GM18519 (cell line): ENCODE results near the gene SOWAHA.
"Not testable (repeated sequence)": the region's sequence is repeated elsewhere in the genome, so short reads cannot be mapped to it uniquely, and the experiment has no call there.

Source experiments
- ATAC-seq: cut with Tn5 transposase; IDR thresholded peaks from one replicate; pipeline ENCODE4 v1.9.1; 2021; ENCODE audit warnings: mild to moderate bottlenecking, moderate library complexity; ENCODE audit not compliant: unreplicated experiment, low FRiP score

SOWAHA gene

DNA sequence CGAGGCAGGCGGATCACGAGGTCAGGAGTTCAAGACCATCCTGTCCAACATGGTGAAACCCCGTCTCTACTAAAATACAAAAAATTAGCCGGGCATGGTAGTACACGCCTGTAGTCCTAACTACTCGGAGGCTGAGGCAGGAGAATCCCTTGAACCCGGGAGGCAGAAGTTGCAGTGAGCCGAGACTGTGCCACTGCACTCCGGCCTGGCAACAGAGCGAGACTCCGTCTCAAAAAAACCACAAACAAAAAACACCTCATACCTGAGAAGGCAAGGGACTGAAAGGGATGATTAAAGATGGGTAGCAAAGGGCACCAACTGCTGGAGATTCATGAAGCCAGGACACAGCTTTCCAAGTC, 6.3 kb upstream of the SOWAHA start:
- not testable (repeated sequence) for ATAC-seq

DNA sequence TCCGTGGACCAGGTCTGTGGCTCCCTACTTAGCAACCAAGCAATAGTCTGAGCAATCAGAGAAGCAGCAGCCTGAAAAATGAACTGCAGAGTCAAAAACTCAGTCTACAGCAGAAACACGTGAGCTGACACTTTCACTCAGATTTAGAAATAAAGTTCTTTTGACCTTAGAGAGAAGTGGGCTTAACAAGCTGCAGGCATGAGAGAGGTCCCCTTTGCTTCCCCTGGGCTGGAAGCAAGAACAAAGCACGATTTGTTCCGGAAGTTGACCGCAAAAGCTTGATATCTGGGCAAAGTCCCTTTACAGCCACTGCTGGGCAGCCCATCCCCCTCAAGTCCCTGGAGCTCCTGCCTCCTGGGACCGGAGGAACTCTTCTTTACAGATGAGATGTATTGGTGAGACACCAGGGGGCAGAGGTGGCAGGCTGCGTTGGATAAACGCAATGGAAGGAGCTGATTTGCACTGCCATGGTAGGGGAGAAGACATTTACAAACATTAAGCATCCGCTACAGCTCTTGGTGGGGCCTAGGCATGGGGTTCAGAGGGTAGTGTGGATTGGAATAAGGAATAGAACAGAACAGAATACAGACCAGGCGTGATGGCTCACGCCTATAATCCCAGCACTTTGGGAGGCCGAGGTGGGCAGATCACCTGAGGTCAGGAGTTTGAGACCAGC, 5.8 kb upstream of the SOWAHA start:
- no peak for ATAC-seq

DNA sequence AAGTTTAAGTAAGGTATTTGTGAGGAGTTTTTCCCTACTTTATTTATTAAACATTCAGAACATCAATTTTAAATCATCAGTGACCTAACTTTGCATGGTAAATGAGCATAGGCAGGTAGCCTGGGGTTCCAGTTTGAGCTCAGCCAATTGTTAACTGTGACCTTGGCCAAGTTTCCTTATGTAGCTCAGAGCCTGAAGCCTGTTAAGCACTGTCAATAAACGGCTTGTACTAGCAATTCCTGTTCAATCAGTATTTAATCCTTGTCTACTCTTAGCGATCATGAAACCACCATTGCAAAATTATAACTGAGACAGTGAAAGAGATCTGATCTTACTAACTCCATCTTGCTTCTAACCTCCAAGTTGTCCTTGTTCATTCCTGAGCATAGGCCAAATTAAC, 4.7 kb upstream of the SOWAHA start:
- no peak for ATAC-seq

DNA sequence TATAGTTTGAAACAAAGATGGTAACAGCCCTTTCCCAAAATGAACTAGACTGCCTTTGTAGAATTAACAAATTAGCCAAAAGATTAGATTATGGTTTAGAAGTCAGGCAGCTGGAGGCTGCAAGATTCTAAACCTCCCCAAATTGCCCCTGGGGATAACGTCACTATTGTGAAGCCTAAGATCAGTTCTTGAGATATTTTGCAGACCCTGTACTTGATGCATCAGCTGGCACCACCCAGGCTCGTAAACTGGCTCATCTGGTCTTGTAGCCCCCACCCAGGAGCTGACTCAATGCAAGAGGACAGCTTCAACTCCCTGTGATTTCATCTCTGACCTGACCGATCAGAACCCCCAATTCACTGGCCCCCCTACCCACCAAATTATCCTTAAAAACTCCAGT, 4.2 kb upstream of the SOWAHA start:
- no peak for ATAC-seq

GRCh38 chr5:132810605-132811004, 2.5 kb upstream of the SOWAHA start:
- ATAC-seq, result no peak

DNA sequence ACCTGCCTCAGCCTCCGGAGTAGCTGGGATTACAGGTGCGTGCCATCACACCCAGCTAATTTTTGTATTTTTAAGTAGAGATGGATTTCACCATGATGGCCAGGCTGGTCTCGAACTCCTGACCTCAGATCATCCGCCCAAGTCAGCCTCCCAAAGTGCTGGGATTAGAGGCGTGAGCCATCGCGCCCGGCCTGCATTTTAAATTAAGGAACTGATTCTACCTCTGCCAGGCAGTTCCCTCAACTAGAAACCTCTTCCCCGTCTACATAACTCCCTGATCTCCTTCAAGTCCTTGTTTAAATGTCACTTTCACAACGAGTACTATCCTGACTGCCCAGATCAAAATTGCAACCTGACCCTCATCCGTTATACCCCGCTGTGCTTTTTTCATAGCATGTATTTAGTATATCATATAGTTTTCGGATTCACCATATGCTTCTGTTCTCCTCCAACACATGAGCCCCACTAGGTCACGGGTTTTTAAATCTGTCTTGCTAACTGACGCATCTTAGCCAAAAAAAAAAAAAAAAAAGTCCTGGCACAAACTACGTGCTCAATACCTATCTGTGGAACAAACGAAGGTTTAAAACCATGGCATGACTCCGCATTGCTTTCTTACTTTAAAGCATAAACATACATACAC, 858 bp upstream of the SOWAHA start:
- ATAC-seq, result no peak

- no peak for ATAC-seq
Observed at GRCh38 chr5:132813599-132814502, 749 bp downstream of the SOWAHA start.

- ATAC-seq, result no peak
Observed at GRCh38 chr5:132814503-132815294, 1.6 kb downstream of the SOWAHA start.

- ATAC-seq, result no peak
Observed at GRCh38 chr5:132815454-132815853, 2.4 kb downstream of the SOWAHA start.

- no peak for ATAC-seq
Observed at GRCh38 chr5:132816083-132816482, 3.0 kb downstream of the SOWAHA start.

GRCh38 chr5:132816554-132816953, 3.5 kb downstream of the SOWAHA start:
- no peak for ATAC-seq

GRCh38 chr5:132817011-132817410, 3.9 kb downstream of the SOWAHA start:
- ATAC-seq, result no peak

- no peak for ATAC-seq
Observed at GRCh38 chr5:132819468-132819867, 6.4 kb downstream of the SOWAHA start.

DNA sequence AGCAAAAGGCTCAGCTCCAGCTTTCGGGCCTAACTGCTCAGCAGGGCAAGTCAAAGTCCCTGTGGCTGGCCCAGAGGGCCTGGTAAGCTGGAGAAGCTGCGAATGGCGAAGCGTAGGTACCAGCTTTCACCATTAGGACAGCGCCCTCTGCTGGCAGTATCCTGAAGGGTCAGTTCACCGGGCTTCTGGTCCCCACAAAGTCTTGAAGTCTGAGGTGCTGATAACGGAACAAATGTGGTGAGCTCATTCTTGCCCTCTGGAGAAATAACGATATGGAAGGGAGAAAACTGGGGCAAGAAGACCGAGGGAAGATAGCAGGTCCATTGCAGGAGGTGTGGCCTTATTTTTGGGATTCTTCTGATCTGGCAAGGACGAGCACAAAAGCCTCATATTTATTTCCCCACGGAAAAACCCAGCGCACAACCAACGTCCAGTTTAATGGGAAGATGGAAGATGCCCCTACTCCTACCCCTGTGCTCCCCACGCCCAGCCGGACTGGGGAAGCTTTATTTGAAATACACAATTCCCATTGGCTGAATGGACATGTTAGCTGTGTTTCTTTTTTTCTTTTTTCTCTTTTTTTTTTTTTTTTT, 7.2 kb downstream of the SOWAHA start:
- ATAC-seq, result no peak

- ATAC-seq, result no peak
Observed at GRCh38 chr5:132821350-132821749, 8.2 kb downstream of the SOWAHA start.

GRCh38 chr5:132821791-132822190, 8.7 kb downstream of the SOWAHA start:
- ATAC-seq, result no peak

GRCh38 chr5:132822650-132823480, 9.8 kb downstream of the SOWAHA start:
- no peak for ATAC-seq

- ATAC-seq, result no peak
Observed at GRCh38 chr5:132823481-132824050, 10.5 kb downstream of the SOWAHA start.

GRCh38 chr5:132824426-132824825, 11.3 kb downstream of the SOWAHA start:
- ATAC-seq, result no peak
